ENCODE data around the gene DCAF8L2. TPM values are rescaled to one million over a fixed set of nuclear protein-coding genes. Genes with fewer than 3 reads are reported as not detected.

DCAF8L2 gene
- total RNA-seq, 2 donors from 2014 or later: not detected

DNA sequence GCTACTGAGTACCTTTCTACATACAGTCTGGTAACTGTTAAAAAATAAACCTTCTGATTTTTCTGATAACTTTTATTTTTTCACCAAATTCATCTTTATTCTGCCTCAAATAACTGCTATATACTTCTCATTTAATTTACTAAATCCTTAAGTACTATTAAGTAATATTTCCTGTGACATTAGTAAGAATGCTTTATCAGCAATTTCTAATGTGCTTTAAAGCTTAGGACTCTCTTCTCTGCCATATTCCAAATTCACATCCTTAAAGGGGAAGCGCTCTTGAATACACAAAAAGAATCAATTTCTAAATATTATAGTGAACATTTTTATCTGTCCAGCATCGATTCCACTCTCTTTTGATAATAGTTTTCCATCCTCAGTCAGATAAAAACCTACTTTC, 81.1 kb downstream of the DCAF8L2 start:
- H3K27me3 ChIP-seq (ENCODE audit: control insufficient read depth, insufficient read depth, low read length, poor library complexity, severe bottlenecking): no peaks in the 10 kb centered on the region
- no peak overlapping the region for H3K4me3 ChIP-seq (ENCODE audit: low read length)
- 83% methylated on average over 2 of the region's 2 CpGs; no CpG with 5 or more reads in 1 of the 2 experiments for WGBS, 2 experiments (ENCODE audit: insufficient coverage in 1 of 2, insufficient read length in 1 of 2)
- Mint-ChIP-seq H3K27me3 (ENCODE audit: insufficient read depth) (no peaks in the 10 kb centered on the region), H3K4me1 (no peaks in the 10 kb centered on the region), H3K9me3 (peaks cover 19% of the 10 kb centered on the region), H3K36me3 (ENCODE audit: low read depth) (no peaks in the 10 kb centered on the region), H3K27ac (no peak overlapping the region), H3K4me3 (no peak overlapping the region)
- no peaks in the 10 kb centered on the region for H3K36me3 ChIP-seq (ENCODE audit: control insufficient read depth, insufficient read depth, low read length)
- no peak for DNase-seq
- H3K4me1 ChIP-seq (ENCODE audit: control insufficient read depth, insufficient read depth, low read length): no peaks in the 10 kb centered on the region
- H3K27ac ChIP-seq (ENCODE audit: low read depth, low read length): no peak overlapping the region
- TF ChIP-seq CTCF (conservative IDR thresholded peaks at IDR 0.05): no peak
- H3K9me3 ChIP-seq (ENCODE audit: control insufficient read depth, low read length): no peaks in the 10 kb centered on the region
- H3K9ac ChIP-seq (ENCODE audit: extremely low read depth, low read length, poor library complexity, severe bottlenecking): no peak overlapping the region

GRCh38 chrX:27674491-27674890, 84.3 kb downstream of the DCAF8L2 start:
- Histone ChIP-seq H3K27me3 (ENCODE audit: control insufficient read depth, insufficient read depth, low read length, poor library complexity, severe bottlenecking) (no peaks in the 10 kb centered on the region), H3K9ac (ENCODE audit: extremely low read depth, low read length, poor library complexity, severe bottlenecking) (no peak overlapping the region), H3K4me3 (ENCODE audit: low read length) (no peak overlapping the region), H3K36me3 (ENCODE audit: control insufficient read depth, insufficient read depth, low read length) (no peaks in the 10 kb centered on the region), H3K9me3 (ENCODE audit: control insufficient read depth, low read length) (no peaks in the 10 kb centered on the region), H3K27ac (ENCODE audit: low read depth, low read length) (no peak overlapping the region), H3K4me1 (ENCODE audit: control insufficient read depth, insufficient read depth, low read length) (no peaks in the 10 kb centered on the region)
- H3K9me3 Mint-ChIP-seq: peaks cover 17% of the 10 kb centered on the region
- H3K4me1 Mint-ChIP-seq: no peaks in the 10 kb centered on the region
- no peak overlapping the region for H3K27ac Mint-ChIP-seq
- no peaks in the 10 kb centered on the region for H3K27me3 Mint-ChIP-seq (ENCODE audit: insufficient read depth)
- H3K4me3 Mint-ChIP-seq: no peak overlapping the region
- DNase-seq: no peak
- TF ChIP-seq CTCF (conservative IDR thresholded peaks at IDR 0.05): no peak
- WGBS, 2 experiments (ENCODE audit: insufficient coverage in 1 of 2, insufficient read length in 1 of 2): 90 to 100% methylated on average over 1 to 3 of the region's 4 CpGs
- no peaks in the 10 kb centered on the region for H3K36me3 Mint-ChIP-seq (ENCODE audit: low read depth)

GRCh38 chrX:27675493-27675892, 85.3 kb downstream of the DCAF8L2 start:
- H3K27me3 ChIP-seq (ENCODE audit: control insufficient read depth, insufficient read depth, low read length, poor library complexity, severe bottlenecking): no peaks in the 10 kb centered on the region
- H3K27ac Mint-ChIP-seq: no peak overlapping the region
- DNase-seq: no peak
- H3K9me3 ChIP-seq (ENCODE audit: control insufficient read depth, low read length): no peaks in the 10 kb centered on the region
- no peaks in the 10 kb centered on the region for H3K27me3 Mint-ChIP-seq (ENCODE audit: insufficient read depth)
- H3K4me1 Mint-ChIP-seq: no peaks in the 10 kb centered on the region
- H3K9me3 Mint-ChIP-seq: peaks cover 15% of the 10 kb centered on the region
- WGBS, 2 experiments (ENCODE audit: insufficient coverage in 1 of 2, insufficient read length in 1 of 2): 100% methylated on average over 1 of the region's 1 CpG; no CpG with 5 or more reads in 1 of the 2 experiments
- no peaks in the 10 kb centered on the region for H3K36me3 Mint-ChIP-seq (ENCODE audit: low read depth)
- no peaks in the 10 kb centered on the region for H3K36me3 ChIP-seq (ENCODE audit: control insufficient read depth, insufficient read depth, low read length)
- H3K9ac ChIP-seq (ENCODE audit: extremely low read depth, low read length, poor library complexity, severe bottlenecking): no peak overlapping the region
- no peaks in the 10 kb centered on the region for H3K4me1 ChIP-seq (ENCODE audit: control insufficient read depth, insufficient read depth, low read length)
- H3K4me3 ChIP-seq (ENCODE audit: low read length): no peak overlapping the region
- H3K4me3 Mint-ChIP-seq: no peak overlapping the region
- TF ChIP-seq CTCF (conservative IDR thresholded peaks at IDR 0.05): no peak
- H3K27ac ChIP-seq (ENCODE audit: low read depth, low read length): no peak overlapping the region
